Natural killer cell (primary cell): ENCODE results near the gene RNF11. TPM values are rescaled to one million over a fixed set of nuclear protein-coding genes. Genes with fewer than 3 reads are reported as not detected.

ENCODE experiments used
- ATAC-seq, 3 donors: fragments of 150-1000 bp in 2 of 3; fragments of 200-7000 bp in 1 of 3; cut with Tn5 transposase; 1 replicate in 1 of 3; 2 replicates in 2 of 3; pipeline ENCODE4 v1.10.0; 2021; ENCODE audit warnings: mild to moderate bottlenecking in 2 of 3, moderate library complexity in 2 of 3
- DNase-seq, 2 donors: peaks; one replicate each; pipeline versions ENCODE4 v3.0.0 to v3.0.0-alpha.2; 2013 to 2021; ENCODE audit warnings: mixed read lengths in 1 of 2
- H3K27ac ChIP-seq: one replicate; pipeline ENCODE4 v1.5.1; 2013; ENCODE audit warnings: mild to moderate bottlenecking, low read length
- H3K27me3 ChIP-seq: one replicate; pipeline ENCODE4 v1.6.1; 2013; ENCODE audit warnings: low read length; ENCODE audit not compliant: control insufficient read depth, insufficient read depth
- H3K36me3 ChIP-seq: one replicate; pipeline ENCODE4 v1.6.1; 2013; ENCODE audit warnings: low read length; ENCODE audit not compliant: control insufficient read depth, insufficient read depth
- H3K4me1 ChIP-seq: one replicate; pipeline ENCODE4 v1.6.1; 2013; ENCODE audit warnings: low read length; ENCODE audit not compliant: control insufficient read depth, insufficient read depth
- H3K4me3 ChIP-seq: one replicate; pipeline ENCODE4 v1.5.1; 2013; ENCODE audit warnings: low read length
- H3K9me3 ChIP-seq: one replicate; pipeline ENCODE4 v1.6.1; 2013; ENCODE audit warnings: low read length; ENCODE audit not compliant: control insufficient read depth, insufficient read depth
- H3K27ac Mint-ChIP-seq, 2 donors: one replicate each; pipeline ENCODE4 v1.8.0; 2022; ENCODE audit warnings: mild to moderate bottlenecking in 2 of 2, mixed read lengths in 2 of 2, moderate library complexity in 1 of 2
- H3K27me3 Mint-ChIP-seq, 2 donors: one replicate each; pipeline ENCODE4 v1.8.0; 2022; ENCODE audit warnings: low read depth in 2 of 2, mixed read lengths in 2 of 2
- H3K36me3 Mint-ChIP-seq: one replicate; pipeline ENCODE4 v1.8.0; 2022; ENCODE audit warnings: mixed read lengths
- H3K4me1 Mint-ChIP-seq, 2 donors: one replicate each; pipeline ENCODE4 v1.8.0; 2022; ENCODE audit warnings: mixed read lengths in 2 of 2
- H3K4me3 Mint-ChIP-seq: one replicate; pipeline ENCODE4 v1.8.0; 2022; ENCODE audit warnings: mild to moderate bottlenecking, moderate library complexity, mixed read lengths
- H3K9me3 Mint-ChIP-seq, 2 donors: one replicate each; pipeline ENCODE4 v1.8.0; 2022; ENCODE audit warnings: mixed read lengths in 2 of 2
- WGBS: methylation state at CpG from one replicate; pipeline ENCODE4 v1.1.7; 2013; ENCODE audit warnings: missing lambda C conversion rate; ENCODE audit not compliant: insufficient coverage; 5-methylcytosine and 5-hydroxymethylcytosine counted together
- intact Hi-C: fragments of 100-400 bp; cut with micrococcal nuclease; formaldehyde crosslinking; loops from one replicate; pipeline ENCODE4 v1.14.2; 2022
- total RNA-seq, 4 donors: library from RNA; stranded (reverse); fragments of 120-200 nt in 1 of 4; gene quantifications; one replicate each; pipeline versions ENCODE4 v1.2.3 to v1.2.4, GENCODE V29; 2013 to 2022
- TF ChIP-seq, protein P1 (sequence below): fragments of 200-600 bp; IDR thresholded peaks from one replicate; pipeline ENCODE4 v1.8.0; 2022; ENCODE audit warnings: antibody characterized with exemption

RNF11 gene
- total RNA-seq, 3 donors from 2014 or later (not counting 1 experiment from before 2014, with no cell fraction given): 68.3 to 89.5 (median 68.4) TPM

DNA sequence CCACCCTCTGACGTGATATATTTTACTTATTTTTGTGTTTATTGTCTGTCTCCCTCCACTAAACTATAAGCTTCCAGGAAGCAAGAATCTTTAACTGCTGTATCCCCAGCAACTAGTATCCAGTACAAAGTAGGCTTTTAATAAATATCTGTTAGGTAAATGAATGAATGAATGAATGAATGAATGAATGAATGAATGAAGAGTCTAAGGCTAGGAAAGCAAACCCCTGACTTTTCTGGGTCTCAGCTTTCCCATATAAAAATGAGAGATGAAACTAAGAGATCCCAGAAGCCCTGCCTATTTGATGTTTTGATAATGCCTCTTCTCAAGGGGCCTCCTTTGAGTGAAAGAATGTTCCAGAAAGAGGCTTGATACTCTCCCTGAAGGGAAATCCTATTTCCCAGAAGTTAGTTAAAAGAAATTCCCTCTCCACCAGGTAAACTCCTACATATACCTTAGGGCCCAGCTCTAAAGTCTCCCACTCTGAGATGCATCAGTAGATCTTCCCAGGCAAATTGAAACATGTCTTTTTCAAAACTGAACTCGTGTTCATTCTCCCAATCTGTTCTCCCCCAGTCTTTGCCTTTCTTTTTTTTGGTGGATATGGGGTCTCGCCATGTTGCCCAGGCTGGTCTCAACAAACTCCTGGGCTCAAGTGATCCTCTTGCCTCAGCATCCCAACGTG lies 86.5 kb downstream of the RNF11 start:
- H3K27ac ChIP-seq: no peak overlapping the region
- no peak overlapping the region for H3K4me3 ChIP-seq
- H3K9me3 ChIP-seq: no peaks in the 10 kb centered on the region
- ATAC-seq (no peak), DNase-seq (no peak)
- TF ChIP-seq, protein P1, sequence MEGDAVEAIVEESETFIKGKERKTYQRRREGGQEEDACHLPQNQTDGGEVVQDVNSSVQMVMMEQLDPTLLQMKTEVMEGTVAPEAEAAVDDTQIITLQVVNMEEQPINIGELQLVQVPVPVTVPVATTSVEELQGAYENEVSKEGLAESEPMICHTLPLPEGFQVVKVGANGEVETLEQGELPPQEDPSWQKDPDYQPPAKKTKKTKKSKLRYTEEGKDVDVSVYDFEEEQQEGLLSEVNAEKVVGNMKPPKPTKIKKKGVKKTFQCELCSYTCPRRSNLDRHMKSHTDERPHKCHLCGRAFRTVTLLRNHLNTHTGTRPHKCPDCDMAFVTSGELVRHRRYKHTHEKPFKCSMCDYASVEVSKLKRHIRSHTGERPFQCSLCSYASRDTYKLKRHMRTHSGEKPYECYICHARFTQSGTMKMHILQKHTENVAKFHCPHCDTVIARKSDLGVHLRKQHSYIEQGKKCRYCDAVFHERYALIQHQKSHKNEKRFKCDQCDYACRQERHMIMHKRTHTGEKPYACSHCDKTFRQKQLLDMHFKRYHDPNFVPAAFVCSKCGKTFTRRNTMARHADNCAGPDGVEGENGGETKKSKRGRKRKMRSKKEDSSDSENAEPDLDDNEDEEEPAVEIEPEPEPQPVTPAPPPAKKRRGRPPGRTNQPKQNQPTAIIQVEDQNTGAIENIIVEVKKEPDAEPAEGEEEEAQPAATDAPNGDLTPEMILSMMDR: no peak
- Mint-ChIP-seq H3K36me3 (no peaks in the 10 kb centered on the region), H3K27me3 (peaks cover 6 to 8% of the 10 kb centered on the region in 2 donors), H3K4me1 (no peaks in the 10 kb centered on the region), H3K4me3 (no peak overlapping the region), H3K27ac (no peak overlapping the region), H3K9me3 (no peaks in the 10 kb centered on the region)
- intact Hi-C loops: no loop called here
- H3K36me3 ChIP-seq: no peaks in the 10 kb centered on the region
- WGBS: 83% methylated on average over 3 of the region's 4 CpGs
- H3K27me3 ChIP-seq: no peaks in the 10 kb centered on the region
- H3K4me1 ChIP-seq: no peaks in the 10 kb centered on the region

Other genes with a start within 250 kb of the RNF11 start
- not detected for gene C1orf185, start 134.0 kb upstream of the RNF11 start, total RNA-seq
- gene TTC39A, start 94.3 kb downstream of the RNF11 start, total RNA-seq: under 1 TPM in 1 of 3 donors, not detected in 2; 0.38 TPM